Renal cortical epithelial cell (primary cell): ENCODE data around the gene SERPINB8. TPM values are rescaled to one million over a fixed set of nuclear protein-coding genes. Genes with fewer than 3 reads are reported as not detected.

Source experiments
- DNase-seq: peaks from one replicate; pipeline ENCODE4 v3.0.0-alpha.2; 2011; ENCODE audit warnings: low read depth
- total RNA-seq: library from RNA; depleted of rRNA; stranded (reverse); fragments of >200 nt; gene quantifications from 2 replicates; pipeline ENCODE4 v1.2.3, GENCODE V29; 2014

SERPINB8 gene
- total RNA-seq, 1 donor from 2014 or later: 20.9 TPM

- DNase-seq: peak; percentile 96
Observed at GRCh38 chr18:64019922-64020756, 50.3 kb downstream of the SERPINB8 start.

GRCh38 chr18:64026350-64026749, 56.5 kb downstream of the SERPINB8 start:
- no peak for DNase-seq

- DNase-seq: no peak
Observed at GRCh38 chr18:64027931-64028695, 58.2 kb downstream of the SERPINB8 start.

- DNase-seq: no peak
Observed at GRCh38 chr18:64029096-64029495, 59.2 kb downstream of the SERPINB8 start.

- no peak for DNase-seq
Observed at GRCh38 chr18:64031411-64031810, 61.5 kb downstream of the SERPINB8 start.

- no peak for DNase-seq
Observed at GRCh38 chr18:64032312-64032711, 62.4 kb downstream of the SERPINB8 start.

GRCh38 chr18:64037812-64038414, 68.0 kb downstream of the SERPINB8 start:
- DNase-seq: peak; percentile 44

Other genes with a start within 250 kb of the SERPINB8 start
- gene SERPINB7, start 194.7 kb upstream of the SERPINB8 start, total RNA-seq: 0.25 and 28.0 TPM in 2 replicates
- gene SERPINB2, start 82.4 kb upstream of the SERPINB8 start, total RNA-seq: 0.17 TPM in 1 of 2 replicates, not detected in the other
- gene SERPINB10, start 62.1 kb upstream of the SERPINB8 start, total RNA-seq: not detected in 2 replicates
- 0.17 TPM in 1 of 2 replicates, not detected in the other for gene HMSD, start 20.8 kb upstream of the SERPINB8 start, total RNA-seq
- gene LINC00305, start 179.0 kb downstream of the SERPINB8 start, total RNA-seq: not detected in 2 replicates